ENCODE measurements around the gene IFRD2.
"Not testable (repeated sequence)": the region's sequence is repeated elsewhere in the genome, so short reads cannot be mapped to it uniquely, and the experiment has no call there.

The IFRD2 gene

GRCh38 chr3:50245831-50246516 lies 46.3 kb downstream of the IFRD2 start:
- peak; percentile 94 for DNase-seq

- DNase-seq, result no peak
Observed at GRCh38 chr3:50245251-50245745, 46.9 kb downstream of the IFRD2 start.

- DNase-seq, result not testable (repeated sequence)
Observed at GRCh38 chr3:50244813-50245212, 47.4 kb downstream of the IFRD2 start.

GRCh38 chr3:50243543-50243895 lies 48.7 kb downstream of the IFRD2 start:
- no peak for DNase-seq

GRCh38 chr3:50242851-50243542 lies 49.2 kb downstream of the IFRD2 start:
- peak; percentile 71 for DNase-seq

GRCh38 chr3:50242381-50242770 lies 49.9 kb downstream of the IFRD2 start:
- no peak for DNase-seq

GRCh38 chr3:50241713-50242380 lies 50.4 kb downstream of the IFRD2 start:
- no peak for DNase-seq

GRCh38 chr3:50241163-50241562 lies 51.1 kb downstream of the IFRD2 start:
- DNase-seq, result no peak

- no peak for DNase-seq
Observed at GRCh38 chr3:50239649-50240048, 52.6 kb downstream of the IFRD2 start.

GRCh38 chr3:50238549-50239026 lies 53.6 kb downstream of the IFRD2 start:
- no peak for DNase-seq

- DNase-seq, result peak; percentile 89
Observed at GRCh38 chr3:50237754-50238548, 54.3 kb downstream of the IFRD2 start.

All from left hindlimb (tissue), 1 donor.